ENCODE data around the gene NIPSNAP2. TPM values are rescaled to one million over a fixed set of nuclear protein-coding genes. Genes with fewer than 3 reads are reported as not detected.

Gene NIPSNAP2
- total RNA-seq, 1 donor: 51.0 TPM

DNA sequence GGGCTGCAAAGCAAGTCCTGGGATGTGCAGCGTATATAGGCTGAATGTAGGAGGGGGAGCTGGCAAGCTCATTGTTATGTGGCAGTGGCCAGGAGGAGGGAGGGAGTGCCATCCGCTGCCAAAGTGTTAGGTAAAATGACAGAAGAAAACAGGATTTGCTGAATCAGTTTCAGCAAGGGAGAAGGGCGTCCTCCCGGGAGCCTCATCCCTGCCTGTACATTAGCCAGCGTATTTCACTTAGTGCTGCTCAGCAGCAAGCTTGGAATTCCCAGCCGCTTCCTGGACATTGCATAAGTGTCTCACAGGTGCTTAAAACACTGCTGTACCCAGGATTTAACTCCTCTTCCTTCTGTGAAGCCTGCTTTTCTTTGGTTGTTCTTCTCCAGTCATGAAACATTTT, 2.5 kb downstream of the NIPSNAP2 start:
- Histone ChIP-seq H3K9me3 (ENCODE audit: low read depth, low read length) (no peaks in the 10 kb centered on the region), H3K36me3 (ENCODE audit: insufficient read depth, low read length) (peaks cover 6% of the 10 kb centered on the region), H3K27me3 (ENCODE audit: insufficient read depth, low read length) (no peaks in the 10 kb centered on the region), H3K4me3 (ENCODE audit: insufficient read depth, low read length) (no peak overlapping the region), H3K79me2 (ENCODE audit: insufficient read depth, low read length) (peaks cover 52% of the 10 kb centered on the region), H3K27ac (ENCODE audit: low read depth, low read length) (no peak overlapping the region), H3K4me1 (ENCODE audit: insufficient read depth, low read length) (peaks cover 10% of the 10 kb centered on the region), H2AFZ (ENCODE audit: low read length) (no peak overlapping the region), H3K4me2 (ENCODE audit: insufficient read depth, low read length) (no peak overlapping the region), H4K20me1 (ENCODE audit: insufficient read depth, low read length) (peaks cover 12% of the 10 kb centered on the region)
- TF ChIP-seq, protein P1, sequence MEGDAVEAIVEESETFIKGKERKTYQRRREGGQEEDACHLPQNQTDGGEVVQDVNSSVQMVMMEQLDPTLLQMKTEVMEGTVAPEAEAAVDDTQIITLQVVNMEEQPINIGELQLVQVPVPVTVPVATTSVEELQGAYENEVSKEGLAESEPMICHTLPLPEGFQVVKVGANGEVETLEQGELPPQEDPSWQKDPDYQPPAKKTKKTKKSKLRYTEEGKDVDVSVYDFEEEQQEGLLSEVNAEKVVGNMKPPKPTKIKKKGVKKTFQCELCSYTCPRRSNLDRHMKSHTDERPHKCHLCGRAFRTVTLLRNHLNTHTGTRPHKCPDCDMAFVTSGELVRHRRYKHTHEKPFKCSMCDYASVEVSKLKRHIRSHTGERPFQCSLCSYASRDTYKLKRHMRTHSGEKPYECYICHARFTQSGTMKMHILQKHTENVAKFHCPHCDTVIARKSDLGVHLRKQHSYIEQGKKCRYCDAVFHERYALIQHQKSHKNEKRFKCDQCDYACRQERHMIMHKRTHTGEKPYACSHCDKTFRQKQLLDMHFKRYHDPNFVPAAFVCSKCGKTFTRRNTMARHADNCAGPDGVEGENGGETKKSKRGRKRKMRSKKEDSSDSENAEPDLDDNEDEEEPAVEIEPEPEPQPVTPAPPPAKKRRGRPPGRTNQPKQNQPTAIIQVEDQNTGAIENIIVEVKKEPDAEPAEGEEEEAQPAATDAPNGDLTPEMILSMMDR (IDR thresholded peaks at IDR 0.05; ENCODE audit: extremely low read depth, low read depth, low read length): no peak
- DNase-seq (ENCODE audit: insufficient read length, low spot score, missing footprints): no peak

DNA sequence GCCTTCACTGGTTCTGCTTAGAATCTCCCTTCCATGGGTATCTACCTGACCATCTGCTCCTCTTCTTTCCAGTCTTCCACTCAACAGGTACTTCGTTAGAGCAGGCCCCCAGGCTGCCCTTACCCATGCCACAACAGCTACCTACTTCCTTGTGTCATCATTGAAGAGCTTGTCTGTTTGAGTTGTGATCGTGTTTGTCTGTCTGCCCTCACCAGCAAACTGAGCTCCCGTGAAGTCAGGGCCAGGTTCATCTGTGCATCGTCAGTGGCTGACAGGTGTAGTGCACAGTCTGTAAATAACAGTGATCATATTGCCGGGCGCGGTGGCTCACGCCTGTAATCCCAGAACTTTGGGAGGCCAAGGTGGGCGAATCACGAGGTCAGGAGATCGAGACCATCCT, 5.0 kb downstream of the NIPSNAP2 start:
- no peak for DNase-seq (ENCODE audit: insufficient read length, low spot score, missing footprints)
- no peak overlapping the region for H3K27ac ChIP-seq (ENCODE audit: low read depth, low read length)
- TF ChIP-seq, protein P1 (IDR thresholded peaks at IDR 0.05; ENCODE audit: extremely low read depth, low read depth, low read length): no peak
- no peak overlapping the region for H3K4me3 ChIP-seq (ENCODE audit: insufficient read depth, low read length)
- peaks cover 63% of the 10 kb centered on the region for H3K79me2 ChIP-seq (ENCODE audit: insufficient read depth, low read length)
- H3K4me1 ChIP-seq (ENCODE audit: insufficient read depth, low read length): peaks cover 6% of the 10 kb centered on the region
- no peaks in the 10 kb centered on the region for H3K27me3 ChIP-seq (ENCODE audit: insufficient read depth, low read length)
- no peaks in the 10 kb centered on the region for H3K9me3 ChIP-seq (ENCODE audit: low read depth, low read length)
- H3K4me2 ChIP-seq (ENCODE audit: insufficient read depth, low read length): no peak overlapping the region
- peaks cover 12% of the 10 kb centered on the region for H4K20me1 ChIP-seq (ENCODE audit: insufficient read depth, low read length)
- H3K36me3 ChIP-seq (ENCODE audit: insufficient read depth, low read length): peaks cover 6% of the 10 kb centered on the region
- H2AFZ ChIP-seq (ENCODE audit: low read length): no peak overlapping the region

DNA sequence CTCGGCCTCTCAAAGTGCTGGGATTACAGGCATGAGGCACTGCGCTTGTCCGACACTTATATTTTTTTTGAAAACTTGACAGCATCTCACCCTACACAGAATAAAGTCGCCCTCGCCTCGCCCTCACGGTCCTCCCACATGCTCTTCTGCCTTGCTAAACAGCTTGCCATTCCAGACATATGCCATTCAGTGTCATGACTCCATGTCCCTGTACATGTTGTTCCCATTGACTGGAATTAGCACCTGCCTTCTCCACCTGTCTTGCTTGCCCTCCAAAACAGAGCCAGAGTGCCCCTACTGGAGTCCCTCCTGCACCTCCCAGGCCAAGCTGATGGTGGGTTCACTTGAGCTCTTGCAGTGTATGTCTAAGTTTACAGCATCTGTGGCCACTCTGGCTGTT, 6.2 kb downstream of the NIPSNAP2 start:
- peaks cover 6% of the 10 kb centered on the region for H3K4me1 ChIP-seq (ENCODE audit: insufficient read depth, low read length)
- no peak overlapping the region for H3K4me2 ChIP-seq (ENCODE audit: insufficient read depth, low read length)
- no peak overlapping the region for H2AFZ ChIP-seq (ENCODE audit: low read length)
- H3K36me3 ChIP-seq (ENCODE audit: insufficient read depth, low read length): peaks cover 6% of the 10 kb centered on the region
- H3K9me3 ChIP-seq (ENCODE audit: low read depth, low read length): no peaks in the 10 kb centered on the region
- peaks cover 12% of the 10 kb centered on the region for H4K20me1 ChIP-seq (ENCODE audit: insufficient read depth, low read length)
- H3K4me3 ChIP-seq (ENCODE audit: insufficient read depth, low read length): no peak overlapping the region
- no peak overlapping the region for H3K27ac ChIP-seq (ENCODE audit: low read depth, low read length)
- H3K27me3 ChIP-seq (ENCODE audit: insufficient read depth, low read length): no peaks in the 10 kb centered on the region
- H3K79me2 ChIP-seq (ENCODE audit: insufficient read depth, low read length): peaks cover 68% of the 10 kb centered on the region
- TF ChIP-seq, protein P1 (IDR thresholded peaks at IDR 0.05; ENCODE audit: extremely low read depth, low read depth, low read length): no peak
- no peak for DNase-seq (ENCODE audit: insufficient read length, low spot score, missing footprints)

DNA sequence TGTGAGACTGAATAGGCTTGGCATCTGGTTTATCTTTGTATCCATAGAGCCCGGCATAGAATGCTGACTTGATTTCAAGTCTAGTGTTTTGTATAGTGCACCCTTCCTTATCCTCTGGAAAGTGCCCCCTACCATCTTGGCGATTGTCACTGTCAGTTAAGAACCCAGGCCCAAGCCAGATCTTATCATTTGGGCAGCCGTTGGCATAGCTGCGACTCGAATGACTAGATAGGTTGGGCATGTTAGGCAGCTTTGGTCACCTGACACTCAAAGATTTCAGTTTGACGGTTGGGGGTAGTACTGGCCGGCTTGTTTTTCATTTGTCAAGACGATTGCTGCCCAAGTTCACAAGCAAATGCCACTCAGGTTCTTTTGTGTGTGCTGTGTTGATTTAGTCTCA, 6.6 kb downstream of the NIPSNAP2 start:
- Histone ChIP-seq H3K36me3 (ENCODE audit: insufficient read depth, low read length) (peaks cover 6% of the 10 kb centered on the region), H3K9me3 (ENCODE audit: low read depth, low read length) (no peaks in the 10 kb centered on the region), H3K4me1 (ENCODE audit: insufficient read depth, low read length) (peaks cover 2% of the 10 kb centered on the region), H3K27me3 (ENCODE audit: insufficient read depth, low read length) (no peaks in the 10 kb centered on the region), H3K4me3 (ENCODE audit: insufficient read depth, low read length) (no peak overlapping the region), H3K79me2 (ENCODE audit: insufficient read depth, low read length) (peaks cover 67% of the 10 kb centered on the region), H3K4me2 (ENCODE audit: insufficient read depth, low read length) (no peak overlapping the region), H2AFZ (ENCODE audit: low read length) (no peak overlapping the region), H4K20me1 (ENCODE audit: insufficient read depth, low read length) (peaks cover 12% of the 10 kb centered on the region), H3K27ac (ENCODE audit: low read depth, low read length) (no peak overlapping the region)
- no peak for DNase-seq (ENCODE audit: insufficient read length, low spot score, missing footprints)
- TF ChIP-seq, protein P1 (IDR thresholded peaks at IDR 0.05; ENCODE audit: extremely low read depth, low read depth, low read length): no peak

Data from osteoblast (primary cell).